ENCODE results near the gene CLTCL1. TPM values are rescaled to one million over a fixed set of nuclear protein-coding genes. Genes with fewer than 3 reads are reported as not detected.

Gene CLTCL1
- total and polyA plus RNA-seq, 9 of the 15 experiments (the other 6 are each of a cell fraction or from before 2014, with no cell fraction given) = 1.1 to 11.7 (median 5.0) TPM

GRCh38 chr22:19143212-19143611, 148.3 kb downstream of the CLTCL1 start:
- Histone ChIP-seq H3K79me2 (ENCODE audit: control insufficient read depth, insufficient read depth, low read length) (peaks cover 15% of the 10 kb centered on the region), H3K4me1 (replicated peaks in 1 of 2; ENCODE audit: control insufficient read depth in 2 of 2, insufficient read depth in 2 of 2, low read length in 2 of 2) (peaks cover 4 to 18% of the 10 kb centered on the region in 2 experiments; a peak in 4 of 5 replicates), H3K9me3 (replicated peaks; ENCODE audit: control insufficient read depth, insufficient read depth, low read depth, low read length) (no peaks in the 10 kb centered on the region), H4K20me1 (replicated peaks; ENCODE audit: control insufficient read depth, insufficient read depth, low read length) (0 out of 2 replicates have a peak, but pooled peaks cover 3% of the 10 kb centered on the region), H3K9me1 (ENCODE audit: control insufficient read depth, insufficient read depth, low read length) (peaks cover 4% of the 10 kb centered on the region), H2AFZ (ENCODE audit: low read depth, low read length) (no peak overlapping the region), H3K27ac (ENCODE audit: extremely low read depth, low read depth, low read length) (no peak overlapping the region), H3K4me3 (peak overlapping the region; percentile 59), H3K36me3 (ENCODE audit: control insufficient read depth, insufficient read depth, low read length) (peaks cover 47% of the 10 kb centered on the region), H3K27me3 (ENCODE audit: control insufficient read depth in 2 of 2, insufficient read depth in 2 of 2, low read length in 2 of 2) (peaks cover 7 to 19% of the 10 kb centered on the region in 2 experiments; a peak in 4 of 5 replicates), H3K9ac (ENCODE audit: insufficient read depth in 1 of 2, low read depth in 2 of 2, low read length in 2 of 2) (peak overlapping the region; percentile 74 to 92; a peak in 3 of 4 replicates), H3K4me2 (ENCODE audit: insufficient read depth, low read length) (peak overlapping the region; percentile 96)
- no TSS peak for BruUV-seq (replicated peaks)
- POLR2A ChIA-PET = interaction anchor here (0.6 to 6.1 kb wide), 15 partner anchors 9 to 1389 kb away, joined by 3 to 54 read pairs (median 6); partner anchors contain the start of genes DGCR2 and TSSK2
- intact Hi-C loops (cut with micrococcal nuclease) (no loop called here), in situ Hi-C loops (cut with MboI) (no loop called here)
- peak; percentile 32 for FAIRE-seq
- CTCF ChIA-PET (ENCODE audit: low intra/inter-chr PET ratio) = no interaction called here
- no peak for ATAC-seq
- 57% methylated on average over 5 of the region's 5 CpGs for WGBS (ENCODE audit: insufficient coverage, low coverage, missing lambda C conversion rate)
- DNase-seq (ENCODE audit: extremely low read depth in 1 of 4, low spot score in 3 of 4) = no peak
- TF ChIP-seq FOXP1 (CRISPR knock-in tag; IDR thresholded peaks at IDR 0.05) (no peak), POLR2AphosphoS5 (IDR thresholded peaks at IDR 0.05; ENCODE audit: control insufficient read depth, insufficient read depth, low read depth, low read length) (no peak), DLX4 (CRISPR knock-in tag; IDR thresholded peaks at IDR 0.05) (no peak), ATF2 (CRISPR knock-in tag; IDR thresholded peaks at IDR 0.05) (no peak), MTF1 (CRISPR knock-in tag; IDR thresholded peaks at IDR 0.05; ENCODE audit: borderline replicate concordance) (no peak), LARP7 (IDR thresholded peaks at IDR 0.05) (0 out of 2 replicates have a peak, but pooled peaks have one; percentile 34), HEY1 (CRISPR knock-in tag; IDR thresholded peaks at IDR 0.05; ENCODE audit: borderline replicate concordance) (no peak), ZNF512 (tag; IDR thresholded peaks at IDR 0.05) (no peak), FOSL1 (tag; conservative IDR thresholded peaks at IDR 0.05) (no peak), CBFA2T2 (conservative IDR thresholded peaks at IDR 0.05) (no peak), ZNF134 (CRISPR knock-in tag; conservative IDR thresholded peaks at IDR 0.05) (no peak), SIRT6 (IDR thresholded peaks at IDR 0.05; ENCODE audit: low read depth, low read length) (no peak), CHD4 (IDR thresholded peaks at IDR 0.05; ENCODE audit: insufficient read depth, insufficient replicate concordance, low read depth, low read length, poor library complexity, severe bottlenecking) (no peak), TOE1 (IDR thresholded peaks at IDR 0.05; ENCODE audit: borderline replicate concordance) (no peak), TOE1 (CRISPR knock-in tag; IDR thresholded peaks at IDR 0.05; ENCODE audit: borderline replicate concordance, low read depth) (0 out of 2 replicates have a peak, but pooled peaks have one; percentile 52), NFE2L1 (tag; IDR thresholded peaks at IDR 0.05; ENCODE audit: borderline replicate concordance, low read depth) (no peak), ZNF511 (CRISPR knock-in tag; IDR thresholded peaks at IDR 0.05) (no peak), SMAD4 (CRISPR knock-in tag; conservative IDR thresholded peaks at IDR 0.05) (0 out of 2 replicates have a peak, but pooled peaks have one; percentile 31), NONO (IDR thresholded peaks at IDR 0.05; ENCODE audit: low read depth in 2 of 2, low read length in 1 of 2) (no peak)
